ENCODE measurements around the gene GSN. TPM values are rescaled to one million over a fixed set of nuclear protein-coding genes. Genes with fewer than 3 reads are reported as not detected.

GSN gene
- total RNA-seq, 4 donors from 2014 or later: 287 to 1,151 (median 926) TPM

DNA sequence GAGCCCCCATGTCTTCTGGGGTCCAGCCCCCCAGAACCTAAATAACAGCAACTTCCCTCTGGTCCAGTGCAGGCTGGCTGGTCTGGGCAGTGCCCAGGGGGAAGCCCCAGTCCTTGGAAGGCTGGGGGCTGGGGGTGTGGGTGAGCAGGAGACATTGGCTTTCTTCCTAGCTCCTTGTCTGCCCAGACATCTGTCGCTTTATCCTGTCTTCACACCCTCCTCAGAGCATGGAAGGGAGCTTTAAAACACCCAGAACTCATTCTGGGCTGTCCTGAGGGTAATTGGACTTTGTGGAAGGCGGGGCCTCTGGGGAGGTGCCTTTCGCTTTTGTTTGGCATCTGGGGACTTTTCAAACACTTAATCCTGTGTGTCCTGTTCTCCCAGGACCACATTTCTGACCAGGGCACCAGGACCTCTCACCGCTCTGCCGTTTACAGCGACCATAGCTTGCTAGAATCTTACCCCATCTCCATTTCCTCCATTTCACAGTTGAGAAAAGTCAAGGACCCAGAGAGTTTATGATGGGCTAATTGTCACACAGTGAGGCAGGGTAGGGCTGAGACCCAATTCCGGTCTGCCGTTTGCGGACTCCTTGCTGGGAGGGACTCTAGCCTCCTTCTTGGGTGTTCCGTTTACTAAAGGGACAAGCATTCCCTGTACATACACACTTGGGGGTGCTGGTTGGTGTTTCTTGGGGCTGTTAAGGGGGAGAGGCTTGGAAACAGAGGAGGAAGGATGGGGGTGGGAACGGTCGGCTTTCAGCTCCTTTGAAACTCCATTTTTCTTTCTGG, 1.1 kb downstream of the GSN start:
- DNase-seq: no peak
- peak overlapping the region; percentile 89 to 98 (median 95) for H3K27ac ChIP-seq
- peak overlapping the region; percentile 85 to 99 (median 90) for H3K4me3 ChIP-seq
- TF ChIP-seq, protein P1, sequence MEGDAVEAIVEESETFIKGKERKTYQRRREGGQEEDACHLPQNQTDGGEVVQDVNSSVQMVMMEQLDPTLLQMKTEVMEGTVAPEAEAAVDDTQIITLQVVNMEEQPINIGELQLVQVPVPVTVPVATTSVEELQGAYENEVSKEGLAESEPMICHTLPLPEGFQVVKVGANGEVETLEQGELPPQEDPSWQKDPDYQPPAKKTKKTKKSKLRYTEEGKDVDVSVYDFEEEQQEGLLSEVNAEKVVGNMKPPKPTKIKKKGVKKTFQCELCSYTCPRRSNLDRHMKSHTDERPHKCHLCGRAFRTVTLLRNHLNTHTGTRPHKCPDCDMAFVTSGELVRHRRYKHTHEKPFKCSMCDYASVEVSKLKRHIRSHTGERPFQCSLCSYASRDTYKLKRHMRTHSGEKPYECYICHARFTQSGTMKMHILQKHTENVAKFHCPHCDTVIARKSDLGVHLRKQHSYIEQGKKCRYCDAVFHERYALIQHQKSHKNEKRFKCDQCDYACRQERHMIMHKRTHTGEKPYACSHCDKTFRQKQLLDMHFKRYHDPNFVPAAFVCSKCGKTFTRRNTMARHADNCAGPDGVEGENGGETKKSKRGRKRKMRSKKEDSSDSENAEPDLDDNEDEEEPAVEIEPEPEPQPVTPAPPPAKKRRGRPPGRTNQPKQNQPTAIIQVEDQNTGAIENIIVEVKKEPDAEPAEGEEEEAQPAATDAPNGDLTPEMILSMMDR (IDR thresholded peaks at IDR 0.05): no peak
- TF ChIP-seq POLR2A (IDR thresholded peaks at IDR 0.05): no peak
- H3K9me3 ChIP-seq: no peaks in the 10 kb centered on the region
- 15 to 34% methylated on average over 10 to 12 of the region's 12 CpGs for WGBS, 2 donors
- H3K36me3 ChIP-seq: peaks cover 0 to 11% (median 0%) of the 10 kb centered on the region in 3 donors
- intact Hi-C loops (cut with DNase I): loop anchor here (5.0 kb wide), 1 partner anchor 57 kb away; no protein-coding TSS in a partner anchor
- H3K4me1 ChIP-seq: peaks cover 35 to 76% (median 44%) of the 10 kb centered on the region in 3 donors
- no peaks in the 10 kb centered on the region for H3K27me3 ChIP-seq

DNA sequence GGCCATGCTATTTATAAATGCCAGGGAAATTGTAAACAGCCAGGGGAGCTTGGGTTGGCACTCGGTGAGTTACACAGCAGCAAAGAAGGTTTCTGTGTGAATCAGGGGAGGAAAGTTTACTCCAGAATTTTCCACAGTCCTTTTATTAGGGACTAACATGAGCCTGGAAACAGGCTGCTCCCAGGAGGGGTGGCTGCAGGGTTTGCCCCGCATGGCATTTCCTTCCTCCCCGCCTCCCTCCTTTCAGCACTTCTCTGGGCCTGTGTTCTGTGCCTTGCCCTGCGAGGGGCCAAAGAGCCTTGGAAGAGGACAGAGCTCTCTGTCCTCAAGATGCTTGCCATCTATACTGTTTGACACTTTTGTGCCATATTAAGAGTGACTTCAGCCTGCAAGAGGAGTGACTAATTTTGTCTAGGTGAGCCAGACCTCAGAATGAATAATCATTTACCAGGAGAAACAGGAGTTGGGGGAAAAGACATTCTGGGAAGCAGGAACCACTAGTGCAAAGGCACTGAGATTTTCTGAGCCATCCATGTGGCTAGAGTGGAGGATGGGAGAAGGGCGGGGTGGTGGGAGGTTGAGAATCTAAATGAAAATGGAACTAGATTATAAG, 1.8 kb downstream of the GSN start:
- no peak for DNase-seq
- peaks cover 0 to 11% (median 0%) of the 10 kb centered on the region in 3 donors for H3K36me3 ChIP-seq
- peak overlapping the region; percentile 89 to 98 (median 95) for H3K27ac ChIP-seq
- no peaks in the 10 kb centered on the region for H3K9me3 ChIP-seq
- no peaks in the 10 kb centered on the region for H3K27me3 ChIP-seq
- WGBS, 2 donors: 45 to 66% methylated on average over 3 to 5 of the region's 5 CpGs
- intact Hi-C loops (cut with DNase I): loop anchor here (5.0 kb wide), 1 partner anchor 57 kb away; no protein-coding TSS in a partner anchor
- TF ChIP-seq, protein P1 (IDR thresholded peaks at IDR 0.05): no peak
- H3K4me3 ChIP-seq: peak overlapping the region in 3 of 4 donors; percentile 85 to 99 (median 93)
- H3K4me1 ChIP-seq: peaks cover 35 to 83% (median 46%) of the 10 kb centered on the region in 3 donors

DNA sequence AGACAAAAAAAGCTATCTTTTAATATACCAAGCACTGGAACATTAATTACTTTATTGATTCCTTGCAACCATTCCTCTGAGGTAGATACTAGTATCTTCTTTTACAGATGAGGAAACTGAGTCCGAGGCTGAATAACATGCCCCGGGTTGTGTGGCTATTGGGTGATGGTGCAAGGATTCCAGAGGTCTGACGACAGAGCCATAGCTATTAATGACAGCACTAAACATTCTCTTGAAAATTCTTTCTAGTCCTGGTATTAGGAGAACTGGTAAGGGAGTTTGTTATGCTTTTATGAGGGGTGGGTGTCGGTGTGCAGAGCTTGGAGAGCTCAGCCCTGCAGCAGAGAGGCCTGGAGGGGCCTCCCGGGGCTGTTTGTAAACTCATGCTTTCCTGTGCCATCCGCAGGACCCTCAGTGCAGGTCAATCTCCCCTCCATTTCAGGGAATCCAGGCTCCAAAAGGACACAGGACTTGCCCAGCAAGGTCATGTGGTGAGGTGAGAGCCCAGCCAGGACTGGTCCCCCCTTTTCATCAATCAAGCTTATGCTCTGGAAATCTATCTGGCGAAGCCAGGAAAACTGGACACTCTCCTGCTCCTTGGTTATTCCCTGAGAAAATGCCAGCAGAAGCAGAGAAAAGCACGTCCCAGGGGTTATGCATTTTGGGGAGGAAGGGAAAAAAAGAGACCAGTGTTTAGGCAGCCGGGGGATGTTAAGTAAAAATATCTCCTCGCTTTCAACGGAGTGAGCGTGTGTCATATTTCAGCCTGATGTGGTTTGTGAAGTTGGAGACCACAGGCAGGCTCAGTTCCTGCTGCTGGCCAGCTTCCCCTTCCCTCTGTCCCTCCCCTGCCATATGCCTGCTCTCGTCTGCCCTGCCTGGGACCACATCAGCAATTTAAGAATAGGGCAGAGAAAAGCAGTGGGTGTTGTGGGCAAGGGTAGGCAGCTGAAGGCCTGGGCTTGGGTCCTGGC, 3.7 kb downstream of the GSN start:
- peak in 1 of 4 donors; percentile 19 for TF ChIP-seq POLR2A (IDR thresholded peaks at IDR 0.05)
- TF ChIP-seq, protein P1 (IDR thresholded peaks at IDR 0.05): no peak
- Histone ChIP-seq H3K36me3 (peaks cover 0 to 11% (median 0%) of the 10 kb centered on the region in 3 donors), H3K4me3 (peak overlapping the region in 1 of 4 donors; percentile 33), H3K9me3 (no peaks in the 10 kb centered on the region), H3K27ac (peak overlapping the region; percentile 41 to 98 (median 95)), H3K4me1 (peaks cover 35 to 96% (median 58%) of the 10 kb centered on the region in 3 donors), H3K27me3 (no peaks in the 10 kb centered on the region)
- intact Hi-C loops (cut with DNase I): no loop called here
- WGBS, 2 donors: 49 to 60% methylated on average over 11 to 12 of the region's 13 CpGs
- DNase-seq: no peak

DNA sequence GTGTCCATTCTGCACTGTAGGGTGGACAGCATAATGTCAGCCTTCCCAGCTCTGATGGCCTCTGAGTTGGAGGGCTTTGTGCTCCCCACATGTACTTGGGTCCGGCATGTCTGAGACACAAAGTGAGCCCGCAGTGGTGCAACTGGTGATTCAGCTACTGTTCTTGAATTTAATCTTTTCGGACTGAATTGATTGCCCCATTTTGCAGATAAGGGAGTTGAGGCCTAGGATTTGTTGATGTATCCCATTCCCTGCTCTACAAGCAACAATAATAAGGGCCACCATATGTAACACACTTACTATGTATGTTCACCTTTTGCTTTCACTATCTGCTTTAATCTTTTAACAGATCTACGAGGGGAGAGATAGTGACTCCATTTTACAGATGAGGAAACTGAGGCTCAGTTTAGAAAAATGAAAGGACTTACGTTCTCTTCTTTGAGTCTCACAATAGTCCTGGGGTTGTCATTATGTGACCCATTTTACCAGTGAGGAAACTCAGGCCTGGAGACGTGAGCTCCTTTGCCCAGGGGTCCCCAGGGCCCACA, 4.5 kb downstream of the GSN start:
- no peak for TF ChIP-seq POLR2A (IDR thresholded peaks at IDR 0.05)
- intact Hi-C loops (cut with DNase I): no loop called here
- Histone ChIP-seq H3K27me3 (no peaks in the 10 kb centered on the region), H3K4me1 (peaks cover 33 to 96% (median 62%) of the 10 kb centered on the region in 3 donors), H3K9me3 (no peaks in the 10 kb centered on the region), H3K36me3 (peaks cover 0 to 11% (median 0%) of the 10 kb centered on the region in 3 donors), H3K4me3 (peak overlapping the region in 1 of 4 donors; percentile 33), H3K27ac (peak overlapping the region; percentile 41 to 98 (median 95))
- WGBS, 2 donors: 70 to 73% methylated on average over 6 of the region's 6 CpGs
- DNase-seq: no peak

Measured in esophagus squamous epithelium (tissue), 5 donors.